Stimulated activated CD4-positive, alpha-beta T cell treated with anti-CD3 and anti-CD28 coated beads, Interleukin-12 subunit alpha, Interleukin-12 subunit beta, amount 100 ng/mL, for 48 hours (primary cell): ENCODE measurements around the gene ZNF789.
"Not testable (repeated sequence)": the region's sequence is repeated elsewhere in the genome, so short reads cannot be mapped to it uniquely, and the experiment has no call there.

ENCODE experiments used
- DNase-seq, 3 donors: peaks; one replicate each; pipeline ENCODE4 v3.0.0-alpha.2; 2020; ENCODE audit warnings: low read depth in 2 of 3, low spot score in 1 of 3

The ZNF789 gene

GRCh38 chr7:99472561-99473314 is at the start of gene ZNF789:
ZNF789 (plus strand) TSS chr7:99472890; CDS start chr7:99476457, 3,567 bp downstream.
- peak; percentile 95 to 98 (median 97) for DNase-seq

- DNase-seq = no peak
Measured at GRCh38 chr7:99424932-99425730, 47.6 kb upstream of the ZNF789 start.

- DNase-seq = no peak
Measured at GRCh38 chr7:99428972-99429566, 43.6 kb upstream of the ZNF789 start.

GRCh38 chr7:99429756-99430155 is 42.9 kb upstream of the ZNF789 start:
- DNase-seq = no peak

GRCh38 chr7:99431756-99432540 is 40.7 kb upstream of the ZNF789 start:
- DNase-seq = not testable (repeated sequence)

GRCh38 chr7:99433158-99433557 is 39.5 kb upstream of the ZNF789 start:
- DNase-seq = no peak

GRCh38 chr7:99437946-99438572 is 34.6 kb upstream of the ZNF789 start:
- DNase-seq = no peak

GRCh38 chr7:99438573-99439480 is 33.9 kb upstream of the ZNF789 start, which contains the start of the genes CPSF4 and PTCD1:
CPSF4 (plus strand) TSS chr7:99438943; CDS start chr7:99439083, 140 bp downstream.
PTCD1 (minus strand) TSS chr7:99438798; CDS start chr7:99435242, 3,556 bp downstream.
- peak; percentile 87 to 90 (median 90) for DNase-seq

GRCh38 chr7:99440195-99440594 is 32.5 kb upstream of the ZNF789 start:
- no peak for DNase-seq

GRCh38 chr7:99446096-99446495 is 26.6 kb upstream of the ZNF789 start:
- DNase-seq = no peak

GRCh38 chr7:99447943-99448342 is 24.7 kb upstream of the ZNF789 start:
- DNase-seq = no peak

- no peak for DNase-seq
Measured at GRCh38 chr7:99448855-99449254, 23.8 kb upstream of the ZNF789 start.

- DNase-seq = no peak
Measured at GRCh38 chr7:99449326-99449725, 23.4 kb upstream of the ZNF789 start.

GRCh38 chr7:99451936-99452335 is 20.8 kb upstream of the ZNF789 start:
- no peak for DNase-seq

- DNase-seq = no peak
Measured at GRCh38 chr7:99452541-99452940, 20.1 kb upstream of the ZNF789 start.

GRCh38 chr7:99453105-99453504 is 19.6 kb upstream of the ZNF789 start:
- no peak for DNase-seq

GRCh38 chr7:99455874-99456273 is 16.8 kb upstream of the ZNF789 start:
- DNase-seq = no peak

GRCh38 chr7:99456288-99456687 is 16.4 kb upstream of the ZNF789 start:
- DNase-seq = no peak

GRCh38 chr7:99457050-99457649 is 15.5 kb upstream of the ZNF789 start:
- no peak for DNase-seq
